ENCODE data around the gene ADAM12. TPM values are rescaled to one million over a fixed set of nuclear protein-coding genes. Genes with fewer than 3 reads are reported as not detected.

Gene ADAM12
- total and polyA plus RNA-seq, 9 of the 15 experiments (the other 6 are each of a cell fraction or from before 2014, with no cell fraction given), result not detected

DNA sequence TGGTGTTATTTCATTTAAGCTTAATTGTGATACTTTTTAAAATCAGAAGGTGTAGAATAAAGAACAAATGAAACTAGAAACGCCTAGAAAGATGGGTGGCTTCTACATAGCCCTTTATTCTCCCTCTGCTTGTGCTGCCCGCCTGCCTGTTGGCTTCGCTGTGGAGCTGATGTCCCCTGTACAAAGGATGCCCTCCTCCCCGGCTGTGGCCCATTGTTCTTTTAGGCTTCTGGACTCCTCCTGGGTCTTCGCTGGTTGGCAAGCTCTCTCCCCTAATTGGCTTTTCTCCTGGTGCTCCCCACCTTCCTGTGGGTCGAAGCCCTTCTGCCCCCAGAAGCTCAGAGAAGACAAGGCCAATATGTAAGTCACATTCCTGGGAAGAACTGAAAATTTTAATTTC, 393.7 kb downstream of the ADAM12 start:
- ChIA-PET CTCF (ENCODE audit: low intra/inter-chr PET ratio) (no interaction called here), POLR2A (no interaction called here)
- intact Hi-C loops (cut with micrococcal nuclease) (no loop called here), in situ Hi-C loops (cut with MboI) (no loop called here)
- no peak overlapping the region for H2AFZ ChIP-seq (ENCODE audit: low read depth, low read length)
- FAIRE-seq, result no peak
- peaks cover 0 to 15% of the 10 kb centered on the region in 2 experiments; a peak in 2 of 5 replicates for H3K27me3 ChIP-seq (ENCODE audit: control insufficient read depth in 2 of 2, insufficient read depth in 2 of 2, low read length in 2 of 2)
- H3K9me3 ChIP-seq (replicated peaks; ENCODE audit: control insufficient read depth, insufficient read depth, low read depth, low read length), result no peaks in the 10 kb centered on the region
- no peaks in the 10 kb centered on the region for H3K9me1 ChIP-seq (ENCODE audit: control insufficient read depth, insufficient read depth, low read length)
- H3K4me1 ChIP-seq (replicated peaks in 1 of 2; ENCODE audit: control insufficient read depth in 2 of 2, insufficient read depth in 2 of 2, low read length in 2 of 2), result no peaks in the 10 kb centered on the region
- no peak for DNase-seq (ENCODE audit: extremely low read depth in 1 of 4, low spot score in 3 of 4)
- H3K36me3 ChIP-seq (ENCODE audit: control insufficient read depth, insufficient read depth, low read length), result no peaks in the 10 kb centered on the region
- H3K4me2 ChIP-seq (ENCODE audit: insufficient read depth, low read length), result no peak overlapping the region
- WGBS (ENCODE audit: insufficient coverage, low coverage, missing lambda C conversion rate), result 0% methylated on average over 6 of the region's 6 CpGs
- ATAC-seq, result no peak
- no peaks in the 10 kb centered on the region for H4K20me1 ChIP-seq (replicated peaks; ENCODE audit: control insufficient read depth, insufficient read depth, low read length)
- H3K79me2 ChIP-seq (ENCODE audit: control insufficient read depth, insufficient read depth, low read length), result no peaks in the 10 kb centered on the region
- BruUV-seq (replicated peaks), result no TSS peak
- no peak overlapping the region for H3K4me3 ChIP-seq
- H3K27ac ChIP-seq (ENCODE audit: extremely low read depth, low read depth, low read length), result no peak overlapping the region
- H3K9ac ChIP-seq (ENCODE audit: insufficient read depth in 1 of 2, low read depth in 2 of 2, low read length in 2 of 2), result no peak overlapping the region
- no peak for TF ChIP-seq NFYB (IDR thresholded peaks at IDR 0.05; ENCODE audit: extremely low read depth, insufficient read length)
- no peak for TF ChIP-seq ZNF431 (CRISPR knock-in tag; IDR thresholded peaks at IDR 0.05)
- TF ChIP-seq ZFPM2 (CRISPR knock-in tag; IDR thresholded peaks at IDR 0.05), result no peak
- TF ChIP-seq, protein P1, sequence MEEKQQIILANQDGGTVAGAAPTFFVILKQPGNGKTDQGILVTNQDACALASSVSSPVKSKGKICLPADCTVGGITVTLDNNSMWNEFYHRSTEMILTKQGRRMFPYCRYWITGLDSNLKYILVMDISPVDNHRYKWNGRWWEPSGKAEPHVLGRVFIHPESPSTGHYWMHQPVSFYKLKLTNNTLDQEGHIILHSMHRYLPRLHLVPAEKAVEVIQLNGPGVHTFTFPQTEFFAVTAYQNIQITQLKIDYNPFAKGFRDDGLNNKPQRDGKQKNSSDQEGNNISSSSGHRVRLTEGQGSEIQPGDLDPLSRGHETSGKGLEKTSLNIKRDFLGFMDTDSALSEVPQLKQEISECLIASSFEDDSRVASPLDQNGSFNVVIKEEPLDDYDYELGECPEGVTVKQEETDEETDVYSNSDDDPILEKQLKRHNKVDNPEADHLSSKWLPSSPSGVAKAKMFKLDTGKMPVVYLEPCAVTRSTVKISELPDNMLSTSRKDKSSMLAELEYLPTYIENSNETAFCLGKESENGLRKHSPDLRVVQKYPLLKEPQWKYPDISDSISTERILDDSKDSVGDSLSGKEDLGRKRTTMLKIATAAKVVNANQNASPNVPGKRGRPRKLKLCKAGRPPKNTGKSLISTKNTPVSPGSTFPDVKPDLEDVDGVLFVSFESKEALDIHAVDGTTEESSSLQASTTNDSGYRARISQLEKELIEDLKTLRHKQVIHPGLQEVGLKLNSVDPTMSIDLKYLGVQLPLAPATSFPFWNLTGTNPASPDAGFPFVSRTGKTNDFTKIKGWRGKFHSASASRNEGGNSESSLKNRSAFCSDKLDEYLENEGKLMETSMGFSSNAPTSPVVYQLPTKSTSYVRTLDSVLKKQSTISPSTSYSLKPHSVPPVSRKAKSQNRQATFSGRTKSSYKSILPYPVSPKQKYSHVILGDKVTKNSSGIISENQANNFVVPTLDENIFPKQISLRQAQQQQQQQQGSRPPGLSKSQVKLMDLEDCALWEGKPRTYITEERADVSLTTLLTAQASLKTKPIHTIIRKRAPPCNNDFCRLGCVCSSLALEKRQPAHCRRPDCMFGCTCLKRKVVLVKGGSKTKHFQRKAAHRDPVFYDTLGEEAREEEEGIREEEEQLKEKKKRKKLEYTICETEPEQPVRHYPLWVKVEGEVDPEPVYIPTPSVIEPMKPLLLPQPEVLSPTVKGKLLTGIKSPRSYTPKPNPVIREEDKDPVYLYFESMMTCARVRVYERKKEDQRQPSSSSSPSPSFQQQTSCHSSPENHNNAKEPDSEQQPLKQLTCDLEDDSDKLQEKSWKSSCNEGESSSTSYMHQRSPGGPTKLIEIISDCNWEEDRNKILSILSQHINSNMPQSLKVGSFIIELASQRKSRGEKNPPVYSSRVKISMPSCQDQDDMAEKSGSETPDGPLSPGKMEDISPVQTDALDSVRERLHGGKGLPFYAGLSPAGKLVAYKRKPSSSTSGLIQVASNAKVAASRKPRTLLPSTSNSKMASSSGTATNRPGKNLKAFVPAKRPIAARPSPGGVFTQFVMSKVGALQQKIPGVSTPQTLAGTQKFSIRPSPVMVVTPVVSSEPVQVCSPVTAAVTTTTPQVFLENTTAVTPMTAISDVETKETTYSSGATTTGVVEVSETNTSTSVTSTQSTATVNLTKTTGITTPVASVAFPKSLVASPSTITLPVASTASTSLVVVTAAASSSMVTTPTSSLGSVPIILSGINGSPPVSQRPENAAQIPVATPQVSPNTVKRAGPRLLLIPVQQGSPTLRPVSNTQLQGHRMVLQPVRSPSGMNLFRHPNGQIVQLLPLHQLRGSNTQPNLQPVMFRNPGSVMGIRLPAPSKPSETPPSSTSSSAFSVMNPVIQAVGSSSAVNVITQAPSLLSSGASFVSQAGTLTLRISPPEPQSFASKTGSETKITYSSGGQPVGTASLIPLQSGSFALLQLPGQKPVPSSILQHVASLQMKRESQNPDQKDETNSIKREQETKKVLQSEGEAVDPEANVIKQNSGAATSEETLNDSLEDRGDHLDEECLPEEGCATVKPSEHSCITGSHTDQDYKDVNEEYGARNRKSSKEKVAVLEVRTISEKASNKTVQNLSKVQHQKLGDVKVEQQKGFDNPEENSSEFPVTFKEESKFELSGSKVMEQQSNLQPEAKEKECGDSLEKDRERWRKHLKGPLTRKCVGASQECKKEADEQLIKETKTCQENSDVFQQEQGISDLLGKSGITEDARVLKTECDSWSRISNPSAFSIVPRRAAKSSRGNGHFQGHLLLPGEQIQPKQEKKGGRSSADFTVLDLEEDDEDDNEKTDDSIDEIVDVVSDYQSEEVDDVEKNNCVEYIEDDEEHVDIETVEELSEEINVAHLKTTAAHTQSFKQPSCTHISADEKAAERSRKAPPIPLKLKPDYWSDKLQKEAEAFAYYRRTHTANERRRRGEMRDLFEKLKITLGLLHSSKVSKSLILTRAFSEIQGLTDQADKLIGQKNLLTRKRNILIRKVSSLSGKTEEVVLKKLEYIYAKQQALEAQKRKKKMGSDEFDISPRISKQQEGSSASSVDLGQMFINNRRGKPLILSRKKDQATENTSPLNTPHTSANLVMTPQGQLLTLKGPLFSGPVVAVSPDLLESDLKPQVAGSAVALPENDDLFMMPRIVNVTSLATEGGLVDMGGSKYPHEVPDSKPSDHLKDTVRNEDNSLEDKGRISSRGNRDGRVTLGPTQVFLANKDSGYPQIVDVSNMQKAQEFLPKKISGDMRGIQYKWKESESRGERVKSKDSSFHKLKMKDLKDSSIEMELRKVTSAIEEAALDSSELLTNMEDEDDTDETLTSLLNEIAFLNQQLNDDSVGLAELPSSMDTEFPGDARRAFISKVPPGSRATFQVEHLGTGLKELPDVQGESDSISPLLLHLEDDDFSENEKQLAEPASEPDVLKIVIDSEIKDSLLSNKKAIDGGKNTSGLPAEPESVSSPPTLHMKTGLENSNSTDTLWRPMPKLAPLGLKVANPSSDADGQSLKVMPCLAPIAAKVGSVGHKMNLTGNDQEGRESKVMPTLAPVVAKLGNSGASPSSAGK (IDR thresholded peaks at IDR 0.05), result no peak

All from K562 (cell line).